Hepatocyte (in vitro differentiated cells): ENCODE results near the gene NDUFS5. TPM values are rescaled to one million over a fixed set of nuclear protein-coding genes. Genes with fewer than 3 reads are reported as not detected.

ENCODE experiments used
- DNase-seq: peaks from one replicate; pipeline ENCODE4 v3.0.0-alpha.2; 2016; ENCODE audit warnings: low spot score
- H2AFZ ChIP-seq: fragments of 200-600 bp; sonication (generic); 2 replicates; pipeline ENCODE4 v1.6.0; 2016; ENCODE audit warnings: antibody characterized with exemption, mild to moderate bottlenecking
- H3K27ac ChIP-seq: fragments of 200-600 bp; sonication (generic); 2 replicates; pipeline ENCODE4 v1.5.1; 2016; ENCODE audit warnings: mild to moderate bottlenecking
- H3K27me3 ChIP-seq: fragments of 200-600 bp; sonication (generic); 2 replicates; pipeline ENCODE4 v1.6.1; 2016
- H3K36me3 ChIP-seq: fragments of 200-600 bp; sonication (generic); replicated peaks from 2 replicates; pipeline ENCODE4 v1.5.1; 2016; ENCODE audit warnings: low read depth; ENCODE audit not compliant: insufficient read depth
- H3K4me1 ChIP-seq: fragments of 200-600 bp; sonication (generic); 2 replicates; pipeline ENCODE4 v1.5.1; 2016; ENCODE audit warnings: mild to moderate bottlenecking, moderate library complexity; ENCODE audit not compliant: insufficient read depth
- H3K4me2 ChIP-seq: fragments of 200-600 bp; sonication (generic); 2 replicates; pipeline ENCODE4 v1.6.0; 2016
- H3K4me3 ChIP-seq: fragments of 200-600 bp; sonication (generic); 2 replicates; pipeline ENCODE4 v1.5.1; 2016; ENCODE audit warnings: mild to moderate bottlenecking
- H3K79me2 ChIP-seq: fragments of 200-600 bp; sonication (generic); 2 replicates; pipeline ENCODE4 v1.6.0; 2017; ENCODE audit warnings: mild to moderate bottlenecking
- H3K9me2 ChIP-seq: fragments of 200-600 bp; sonication (generic); replicated peaks from 2 replicates; pipeline ENCODE4 v1.6.0; 2017; ENCODE audit warnings: mild to moderate bottlenecking; ENCODE audit not compliant: insufficient read depth
- H3K9me3 ChIP-seq: fragments of 200-600 bp; sonication (generic); 2 replicates; pipeline ENCODE4 v1.5.1; 2016; ENCODE audit warnings: low read depth, mild to moderate bottlenecking
- H4K20me1 ChIP-seq: fragments of 200-600 bp; sonication (generic); 2 replicates; pipeline ENCODE4 v1.6.0; 2016; ENCODE audit warnings: mild to moderate bottlenecking; ENCODE audit not compliant: insufficient read depth, poor library complexity, severe bottlenecking
- EZH2 ChIP-seq: fragments of 200-600 bp; sonication (generic); IDR thresholded peaks from 2 replicates; pipeline ENCODE4 v1.6.1; 2016; ENCODE audit warnings: antibody characterized with exemption, mild to moderate bottlenecking, borderline replicate concordance
- EZH2phosphoT487 ChIP-seq: fragments of 200-600 bp; sonication (generic); IDR thresholded peaks from one replicate; pipeline ENCODE4 v1.6.1; 2018; ENCODE audit warnings: antibody characterized with exemption, mild to moderate bottlenecking, low read depth, moderate library complexity; ENCODE audit not compliant: unreplicated experiment, severe bottlenecking
- WGBS: methylation state at CpG from one replicate; pipeline ENCODE4 v1.1.6; 2016; ENCODE audit warnings: low lambda C conversion rate; ENCODE audit errors: missing lambda C conversion rate; 5-methylcytosine and 5-hydroxymethylcytosine counted together
- polyA plus RNA-seq: library from polyadenylated mRNA; unstranded; fragments of >200 nt; fragmentation: Nextera tagmentation; extraction: Ambion mirVana; gene quantifications from 2 replicates; pipeline ENCODE4 v1.2.1, GENCODE V29; 2016
- total RNA-seq: library from RNA; depleted of rRNA; stranded (reverse); fragments of >200 nt; gene quantifications from 2 replicates; pipeline ENCODE4 v1.2.3, GENCODE V29; 2014
- TF ChIP-seq, protein P1 (sequence below): fragments of 200-600 bp; sonication (generic); IDR thresholded peaks from 2 replicates; pipeline ENCODE4 v1.5.1; 2016; ENCODE audit warnings: antibody characterized with exemption, mild to moderate bottlenecking; ENCODE audit not compliant: poor library complexity

The NDUFS5 gene
- total and polyA plus RNA-seq, 2 experiments from 2014 or later = 449 to 547 TPM

DNA sequence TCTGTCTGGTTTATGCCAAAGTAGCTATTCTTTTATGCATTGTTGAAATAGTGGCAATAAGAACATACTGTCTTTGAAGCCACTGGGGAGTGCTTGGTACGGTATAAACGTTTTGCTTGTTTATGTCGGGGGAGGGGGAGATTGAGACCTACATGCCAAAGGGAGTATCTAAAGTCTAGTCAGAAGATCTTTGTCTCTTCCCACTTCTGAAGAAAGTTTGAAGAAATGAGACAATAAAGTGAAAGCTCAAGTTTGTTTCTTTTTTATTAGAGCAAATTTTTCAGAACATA, 28.3 kb upstream of the NDUFS5 start:
- no peaks in the 10 kb centered on the region for H3K9me3 ChIP-seq
- no peak overlapping the region for H3K4me3 ChIP-seq
- DNase-seq = no peak
- peak overlapping the region; percentile 21 for H3K27ac ChIP-seq
- H3K4me2 ChIP-seq = peak overlapping the region; percentile 36
- WGBS = 42% methylated on average over 3 of the region's 3 CpGs
- no peak overlapping the region for H2AFZ ChIP-seq
- H4K20me1 ChIP-seq = peaks cover 76% of the 10 kb centered on the region
- H3K27me3 ChIP-seq = no peaks in the 10 kb centered on the region
- peaks cover 99% of the 10 kb centered on the region for H3K79me2 ChIP-seq
- H3K36me3 ChIP-seq = peaks cover 7% of the 10 kb centered on the region
- H3K4me1 ChIP-seq = peaks cover 20% of the 10 kb centered on the region
- H3K9me2 ChIP-seq = no peaks in the 10 kb centered on the region
- TF ChIP-seq EZH2 (no peak), EZH2phosphoT487 (no peak)
- TF ChIP-seq, protein P1, sequence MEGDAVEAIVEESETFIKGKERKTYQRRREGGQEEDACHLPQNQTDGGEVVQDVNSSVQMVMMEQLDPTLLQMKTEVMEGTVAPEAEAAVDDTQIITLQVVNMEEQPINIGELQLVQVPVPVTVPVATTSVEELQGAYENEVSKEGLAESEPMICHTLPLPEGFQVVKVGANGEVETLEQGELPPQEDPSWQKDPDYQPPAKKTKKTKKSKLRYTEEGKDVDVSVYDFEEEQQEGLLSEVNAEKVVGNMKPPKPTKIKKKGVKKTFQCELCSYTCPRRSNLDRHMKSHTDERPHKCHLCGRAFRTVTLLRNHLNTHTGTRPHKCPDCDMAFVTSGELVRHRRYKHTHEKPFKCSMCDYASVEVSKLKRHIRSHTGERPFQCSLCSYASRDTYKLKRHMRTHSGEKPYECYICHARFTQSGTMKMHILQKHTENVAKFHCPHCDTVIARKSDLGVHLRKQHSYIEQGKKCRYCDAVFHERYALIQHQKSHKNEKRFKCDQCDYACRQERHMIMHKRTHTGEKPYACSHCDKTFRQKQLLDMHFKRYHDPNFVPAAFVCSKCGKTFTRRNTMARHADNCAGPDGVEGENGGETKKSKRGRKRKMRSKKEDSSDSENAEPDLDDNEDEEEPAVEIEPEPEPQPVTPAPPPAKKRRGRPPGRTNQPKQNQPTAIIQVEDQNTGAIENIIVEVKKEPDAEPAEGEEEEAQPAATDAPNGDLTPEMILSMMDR = no peak

DNA sequence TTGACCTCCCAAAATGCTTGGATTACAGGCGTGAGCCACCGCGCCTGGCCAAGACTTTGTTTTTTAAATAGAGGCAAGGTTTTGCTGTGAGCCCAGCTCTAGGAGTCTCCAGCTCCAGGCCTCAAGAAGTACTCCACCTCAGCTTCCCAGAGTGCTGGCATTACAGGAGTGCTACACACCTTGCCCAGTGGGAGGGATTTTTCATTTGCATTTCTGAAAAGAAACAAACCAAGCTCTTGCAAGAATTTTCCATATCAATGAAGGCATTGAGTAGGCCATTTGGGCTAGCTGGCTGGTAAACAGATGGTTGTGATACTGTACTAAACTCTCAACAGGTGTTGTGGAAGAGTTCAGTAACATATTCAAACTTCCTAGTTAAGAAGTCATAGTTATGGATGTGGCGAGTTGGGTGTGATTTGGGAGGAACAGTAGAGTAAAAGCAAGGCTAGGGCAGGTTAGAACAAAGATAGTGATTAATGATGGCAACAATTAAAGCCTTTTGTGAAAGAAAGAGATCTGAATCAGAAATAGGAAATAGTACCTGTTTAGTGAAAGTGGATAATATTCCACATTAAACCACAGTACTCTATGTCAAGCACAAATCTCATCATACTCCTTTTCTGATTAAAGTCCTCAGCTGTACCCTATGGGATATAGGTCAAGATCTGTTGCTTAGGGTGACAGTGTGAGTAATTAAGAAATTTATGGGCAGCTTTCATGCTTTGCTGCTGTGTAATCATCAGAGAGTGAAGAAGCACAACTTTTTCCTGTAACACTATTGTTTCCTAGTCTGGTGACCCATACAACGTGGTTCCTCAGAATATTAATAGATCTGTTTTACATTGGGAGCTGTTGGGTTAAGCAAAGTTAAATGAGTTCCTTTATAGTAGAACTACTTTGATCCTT, 24.4 kb upstream of the NDUFS5 start:
- H3K4me3 ChIP-seq = no peak overlapping the region
- no peak for DNase-seq
- no peak overlapping the region for H3K27ac ChIP-seq
- no peak overlapping the region for H3K4me2 ChIP-seq
- TF ChIP-seq EZH2 = no peak
- TF ChIP-seq EZH2phosphoT487 = no peak
- TF ChIP-seq, protein P1 = no peak
- no peaks in the 10 kb centered on the region for H3K27me3 ChIP-seq
- H3K9me2 ChIP-seq = no peaks in the 10 kb centered on the region
- peaks cover 15% of the 10 kb centered on the region for H3K4me1 ChIP-seq
- H2AFZ ChIP-seq = no peak overlapping the region
- WGBS = 83% methylated on average over 5 of the region's 5 CpGs
- H4K20me1 ChIP-seq = peaks cover 38% of the 10 kb centered on the region
- H3K9me3 ChIP-seq = no peaks in the 10 kb centered on the region
- peaks cover 62% of the 10 kb centered on the region for H3K79me2 ChIP-seq
- H3K36me3 ChIP-seq = peaks cover 14% of the 10 kb centered on the region

DNA sequence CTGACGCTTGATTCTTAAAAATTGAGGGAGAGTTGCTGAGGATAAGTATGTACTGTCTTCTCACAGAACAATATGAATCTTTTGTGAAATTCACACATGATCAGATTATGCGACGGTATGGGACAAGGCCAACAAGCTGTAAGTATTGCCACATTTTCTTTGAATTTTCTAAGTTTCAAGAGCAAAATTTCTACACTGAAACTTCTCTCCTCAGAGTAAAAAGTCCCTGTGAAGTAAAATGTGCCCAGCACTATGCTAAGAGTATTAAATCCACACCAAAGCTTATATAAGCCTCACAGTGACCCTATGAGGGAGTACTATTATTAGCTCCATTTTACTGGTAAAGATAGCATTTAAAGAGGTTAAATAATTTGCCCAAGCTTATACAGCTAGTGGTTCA, 22.9 kb upstream of the NDUFS5 start:
- peaks cover 24% of the 10 kb centered on the region for H4K20me1 ChIP-seq
- H2AFZ ChIP-seq = no peak overlapping the region
- DNase-seq = no peak
- H3K79me2 ChIP-seq = peaks cover 46% of the 10 kb centered on the region
- WGBS = 98% methylated on average over 3 of the region's 3 CpGs
- H3K4me3 ChIP-seq = no peak overlapping the region
- no peaks in the 10 kb centered on the region for H3K9me3 ChIP-seq
- H3K4me1 ChIP-seq = no peaks in the 10 kb centered on the region
- TF ChIP-seq EZH2phosphoT487 = no peak
- no peak for TF ChIP-seq EZH2
- TF ChIP-seq, protein P1 = no peak
- no peaks in the 10 kb centered on the region for H3K9me2 ChIP-seq
- no peaks in the 10 kb centered on the region for H3K27me3 ChIP-seq
- H3K36me3 ChIP-seq = peaks cover 14% of the 10 kb centered on the region
- no peak overlapping the region for H3K27ac ChIP-seq
- H3K4me2 ChIP-seq = no peak overlapping the region
